ENCODE measurements around the gene PNLIPRP2.

The PNLIPRP2 gene

DNA sequence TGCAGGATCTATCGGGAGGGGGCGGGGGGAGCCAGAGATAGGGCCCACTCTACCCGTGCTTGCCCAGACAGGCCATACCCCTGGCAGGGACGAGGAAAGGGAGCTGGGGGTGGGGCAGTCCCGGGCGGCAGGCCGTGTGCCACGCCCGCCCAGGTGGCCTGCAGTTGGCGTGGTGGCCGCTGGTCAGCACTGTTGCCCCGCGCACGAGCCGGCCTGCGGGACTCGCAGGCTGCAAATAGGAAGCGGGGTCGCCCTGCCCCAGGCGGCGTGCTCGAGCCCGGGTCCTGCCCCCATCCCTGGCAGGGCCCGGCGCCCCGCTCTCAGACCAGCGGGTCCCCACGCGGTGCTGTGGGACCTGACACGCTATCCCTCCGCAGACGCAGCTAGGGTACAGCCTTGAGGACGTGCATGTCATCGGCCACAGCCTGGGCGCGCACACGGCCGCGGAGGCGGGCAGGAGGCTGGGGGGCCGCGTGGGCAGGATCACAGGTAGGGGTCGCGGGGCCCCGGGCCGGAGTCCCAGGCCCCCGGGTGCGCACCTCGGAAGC, 6.7 kb downstream of the PNLIPRP2 start:
- TF ChIP-seq, protein P1, sequence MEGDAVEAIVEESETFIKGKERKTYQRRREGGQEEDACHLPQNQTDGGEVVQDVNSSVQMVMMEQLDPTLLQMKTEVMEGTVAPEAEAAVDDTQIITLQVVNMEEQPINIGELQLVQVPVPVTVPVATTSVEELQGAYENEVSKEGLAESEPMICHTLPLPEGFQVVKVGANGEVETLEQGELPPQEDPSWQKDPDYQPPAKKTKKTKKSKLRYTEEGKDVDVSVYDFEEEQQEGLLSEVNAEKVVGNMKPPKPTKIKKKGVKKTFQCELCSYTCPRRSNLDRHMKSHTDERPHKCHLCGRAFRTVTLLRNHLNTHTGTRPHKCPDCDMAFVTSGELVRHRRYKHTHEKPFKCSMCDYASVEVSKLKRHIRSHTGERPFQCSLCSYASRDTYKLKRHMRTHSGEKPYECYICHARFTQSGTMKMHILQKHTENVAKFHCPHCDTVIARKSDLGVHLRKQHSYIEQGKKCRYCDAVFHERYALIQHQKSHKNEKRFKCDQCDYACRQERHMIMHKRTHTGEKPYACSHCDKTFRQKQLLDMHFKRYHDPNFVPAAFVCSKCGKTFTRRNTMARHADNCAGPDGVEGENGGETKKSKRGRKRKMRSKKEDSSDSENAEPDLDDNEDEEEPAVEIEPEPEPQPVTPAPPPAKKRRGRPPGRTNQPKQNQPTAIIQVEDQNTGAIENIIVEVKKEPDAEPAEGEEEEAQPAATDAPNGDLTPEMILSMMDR (conservative IDR thresholded peaks at IDR 0.05), result peak; percentile 98
- TF ChIP-seq ZFX (IDR thresholded peaks at IDR 0.05), result no peak
- peak overlapping the region; percentile 15; the same call in 1 of the 2 replicates for H3K27ac ChIP-seq

DNA sequence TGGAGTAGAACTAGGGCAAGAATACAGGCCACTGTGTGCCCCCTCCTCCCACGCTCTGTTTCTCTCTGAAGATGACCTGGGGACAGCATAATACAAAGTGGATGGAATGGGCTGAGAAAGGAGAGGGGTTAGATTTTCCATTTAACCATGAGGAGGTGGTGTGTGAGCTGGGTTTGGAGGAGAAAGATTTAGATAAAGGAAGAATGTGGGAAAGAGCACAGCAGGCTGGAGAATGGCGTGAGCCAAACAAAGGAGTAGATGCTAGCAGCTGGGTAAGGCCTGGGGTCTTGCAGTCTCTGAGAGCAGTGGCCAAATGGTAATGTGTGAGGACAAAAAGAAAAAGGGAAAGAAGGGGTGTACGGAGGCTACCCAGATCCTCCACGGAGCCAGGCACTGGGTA, 8.6 kb downstream of the PNLIPRP2 start:
- no peak for TF ChIP-seq ZFX (IDR thresholded peaks at IDR 0.05)
- TF ChIP-seq, protein P1 (conservative IDR thresholded peaks at IDR 0.05), result no peak
- no peak overlapping the region for H3K27ac ChIP-seq

DNA sequence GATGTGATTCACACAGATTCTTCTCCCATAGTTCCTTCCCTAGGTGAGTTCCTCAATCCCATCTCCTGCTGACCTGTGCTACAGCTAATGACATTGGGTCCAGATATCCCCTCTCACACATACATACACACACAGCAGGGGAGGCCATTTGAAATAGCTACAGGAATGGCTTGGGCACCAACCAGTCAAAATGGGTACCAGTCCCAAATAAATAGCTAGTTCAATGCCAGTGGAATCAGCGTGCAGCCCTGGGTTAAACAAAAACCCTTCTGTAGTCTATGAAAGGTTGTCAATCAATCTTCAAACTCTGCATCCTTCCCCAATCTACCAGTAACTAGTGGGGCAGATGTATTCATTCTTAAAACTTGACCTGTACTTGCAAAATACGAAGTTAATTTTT, 9.3 kb downstream of the PNLIPRP2 start:
- TF ChIP-seq ZFX (IDR thresholded peaks at IDR 0.05), result no peak
- TF ChIP-seq, protein P1 (conservative IDR thresholded peaks at IDR 0.05), result no peak
- no peak overlapping the region for H3K27ac ChIP-seq

DNA sequence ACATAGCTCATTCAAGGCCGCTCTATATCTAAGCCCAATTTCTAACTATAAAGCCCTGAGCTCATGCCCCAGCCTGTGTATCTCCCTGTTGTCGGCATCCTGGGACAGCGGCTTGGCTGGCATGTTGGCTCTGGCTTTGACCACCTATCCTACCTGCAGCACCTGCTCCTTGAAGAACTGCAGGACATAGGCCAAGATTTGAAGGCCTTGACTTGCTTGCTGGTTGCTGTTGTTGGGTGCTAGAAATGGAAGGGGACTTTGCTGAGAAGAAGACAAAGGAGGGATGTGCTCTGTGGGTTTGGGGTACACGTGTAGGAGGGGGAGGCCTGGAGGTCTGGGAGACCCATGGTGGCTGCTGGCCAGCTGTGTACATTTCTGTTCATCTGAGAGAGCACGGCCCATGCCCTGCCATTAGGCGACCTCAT, 11.1 kb downstream of the PNLIPRP2 start:
- H3K27ac ChIP-seq, result no peak overlapping the region
- TF ChIP-seq, protein P1 (conservative IDR thresholded peaks at IDR 0.05), result no peak
- TF ChIP-seq ZFX (IDR thresholded peaks at IDR 0.05), result no peak

DNA sequence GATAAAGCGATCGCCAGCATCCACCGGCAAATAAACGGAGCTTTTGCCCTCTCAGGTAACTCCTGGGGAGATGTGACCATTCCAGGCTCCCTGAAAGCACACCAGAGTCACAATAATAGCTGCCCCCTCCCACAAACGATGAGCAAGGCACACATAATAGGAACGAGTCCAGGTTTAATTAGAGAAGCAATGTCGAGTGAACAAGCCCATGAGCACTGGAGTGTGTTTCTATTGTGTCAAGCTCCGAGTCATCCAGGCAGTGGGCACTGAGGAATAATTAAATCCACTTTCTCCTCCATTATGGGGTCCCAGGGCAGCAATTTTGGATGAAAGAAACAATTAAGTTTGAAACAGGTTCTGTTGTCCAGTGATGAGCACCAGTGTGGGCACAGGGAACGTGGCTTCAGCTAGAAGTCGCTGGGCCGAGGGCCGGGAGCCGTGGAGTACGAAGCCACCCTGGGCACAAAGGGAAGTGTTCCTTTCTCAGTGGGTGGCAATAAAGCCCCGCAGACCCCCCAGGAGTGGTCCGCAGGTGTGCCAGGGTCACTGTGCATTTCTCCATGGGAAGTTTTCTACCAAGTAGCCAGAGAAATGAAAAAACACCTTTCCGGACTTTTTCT, 12.0 kb downstream of the PNLIPRP2 start:
- TF ChIP-seq, protein P1 (conservative IDR thresholded peaks at IDR 0.05), result no peak
- no peak for TF ChIP-seq ZFX (IDR thresholded peaks at IDR 0.05)
- no peak overlapping the region for H3K27ac ChIP-seq

DNA sequence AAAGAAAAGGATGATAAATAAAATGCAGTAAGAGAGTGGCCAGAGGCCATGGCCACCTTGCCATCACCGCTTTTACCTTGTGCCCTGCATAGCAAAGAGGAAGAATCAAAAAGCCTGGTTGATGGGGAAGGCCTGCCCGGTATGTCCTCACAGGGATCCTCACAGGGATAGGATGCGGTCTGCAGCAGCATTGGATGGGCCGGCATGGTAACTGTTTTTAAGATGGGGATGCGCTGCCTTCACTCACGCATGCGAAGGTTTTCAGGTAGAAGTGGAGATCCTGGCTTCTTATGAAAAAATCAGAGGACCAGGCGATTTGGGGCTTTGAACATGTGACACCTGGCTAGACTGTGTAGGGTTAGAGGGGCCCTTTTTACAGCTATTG, 12.5 kb downstream of the PNLIPRP2 start:
- no peak for TF ChIP-seq ZFX (IDR thresholded peaks at IDR 0.05)
- TF ChIP-seq, protein P1 (conservative IDR thresholded peaks at IDR 0.05), result no peak
- H3K27ac ChIP-seq, result no peak overlapping the region

DNA sequence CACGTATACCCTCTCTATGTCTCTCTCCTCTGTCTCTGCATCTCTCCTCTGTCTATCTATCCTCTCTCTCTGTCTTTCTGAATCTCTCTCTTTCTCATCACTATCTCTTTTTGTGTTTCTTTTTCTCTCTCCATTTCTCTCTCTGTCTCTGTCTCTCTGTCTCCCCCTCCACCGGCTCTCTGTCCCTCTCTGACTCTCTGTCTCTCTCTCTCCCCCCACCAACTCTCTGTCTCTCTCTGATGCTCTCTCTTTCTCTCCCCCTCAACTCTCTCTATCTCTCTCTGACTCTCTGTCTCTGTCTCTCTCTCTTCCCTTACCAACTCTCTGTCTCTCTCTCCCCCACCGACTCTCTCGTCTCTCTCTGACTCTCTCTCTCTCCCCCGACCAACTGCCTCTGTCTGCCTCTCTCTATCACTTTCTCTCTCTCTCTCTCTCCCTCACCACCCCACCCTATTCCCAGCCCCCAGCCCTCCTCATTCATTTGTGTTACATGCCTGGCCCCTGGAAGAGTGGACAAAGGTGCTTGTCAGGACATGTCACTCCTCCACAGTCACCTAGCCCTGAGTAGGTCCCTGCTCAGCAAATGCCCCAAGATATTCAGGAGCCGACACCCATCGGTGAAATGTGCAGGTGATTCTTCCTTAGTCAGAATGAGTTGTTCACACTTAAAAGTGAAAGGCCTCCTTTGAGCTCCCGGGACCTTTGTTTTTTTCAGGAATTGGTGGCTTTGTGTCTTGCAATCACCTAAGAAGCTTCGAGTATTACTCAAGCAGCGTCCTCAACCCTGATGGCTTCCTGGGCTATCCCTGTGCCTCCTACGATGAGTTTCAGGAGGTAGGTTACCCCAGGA, 13.6 kb downstream of the PNLIPRP2 start:
- TF ChIP-seq, protein P1 (conservative IDR thresholded peaks at IDR 0.05), result no peak
- TF ChIP-seq ZFX (IDR thresholded peaks at IDR 0.05), result no peak
- H3K27ac ChIP-seq, result no peak overlapping the region
